Liver (tissue), 10 donors: ENCODE measurements around the gene CWC25. TPM values are rescaled to one million over a fixed set of nuclear protein-coding genes. Genes with fewer than 3 reads are reported as not detected.

Experiments used
- DNase-seq: peaks from one replicate; pipeline ENCODE4 v3.0.0-alpha.2; 2017; ENCODE audit warnings: low spot score
- H3K27ac ChIP-seq, 2 donors: one replicate each; pipeline ENCODE4 v1.7.0; 2013; ENCODE audit warnings: inconsistent platforms in 2 of 2, low read length in 2 of 2, control low read depth in 1 of 2, low read depth in 1 of 2, mild to moderate bottlenecking in 1 of 2
- H3K27me3 ChIP-seq, 4 donors: one replicate each; pipeline versions ENCODE4 v1.6.1 to v1.7.0; 2013; ENCODE audit warnings: low read length in 3 of 4, inconsistent platforms in 1 of 4, mild to moderate bottlenecking in 1 of 4, moderate library complexity in 1 of 4; ENCODE audit not compliant: control insufficient read depth in 4 of 4, insufficient read depth in 4 of 4
- H3K36me3 ChIP-seq, 4 donors: one replicate each; pipeline versions ENCODE4 v1.6.1 to v1.7.0; 2013; ENCODE audit warnings: low read length in 3 of 4, mild to moderate bottlenecking in 3 of 4, low read depth in 1 of 4, moderate library complexity in 1 of 4; ENCODE audit not compliant: control insufficient read depth in 4 of 4, insufficient read depth in 3 of 4
- H3K4me1 ChIP-seq, 4 donors: one replicate each; pipeline versions ENCODE4 v1.6.1 to v1.7.0; 2013; ENCODE audit warnings: low read length in 3 of 4, mild to moderate bottlenecking in 3 of 4, moderate library complexity in 1 of 4; ENCODE audit not compliant: control insufficient read depth in 4 of 4, insufficient read depth in 4 of 4
- H3K4me3 ChIP-seq, 3 donors: one replicate each; pipeline versions ENCODE4 v1.6.1 to v1.7.0; 2013; ENCODE audit warnings: low read length in 3 of 3, control low read depth in 1 of 3, low read depth in 1 of 3, mild to moderate bottlenecking in 1 of 3
- H3K9ac ChIP-seq, 2 donors: one replicate each; pipeline ENCODE4 v1.7.0; 2013; ENCODE audit warnings: low read length in 2 of 2, mild to moderate bottlenecking in 2 of 2, moderate library complexity in 2 of 2, control low read depth in 1 of 2, low read depth in 1 of 2
- H3K9me3 ChIP-seq, 4 donors: one replicate each; pipeline versions ENCODE4 v1.6.1 to v1.7.0; 2013; ENCODE audit warnings: low read length in 3 of 4; ENCODE audit not compliant: control insufficient read depth in 4 of 4
- ATF3 ChIP-seq: IDR thresholded peaks from 2 replicates; pipeline ENCODE4 v1.6.1; 2016; ENCODE audit warnings: antibody characterized with exemption
- GABPA ChIP-seq, 2 donors: IDR thresholded peaks in 1 of 2; conservative IDR thresholded peaks in 1 of 2; 2 replicates each; pipeline ENCODE4 v1.6.1; 2016; ENCODE audit warnings: antibody characterized with exemption in 2 of 2, mild to moderate bottlenecking in 1 of 2, moderate library complexity in 1 of 2
- SP1 ChIP-seq: IDR thresholded peaks from 2 replicates; pipeline ENCODE4 v1.6.1; 2018; ENCODE audit warnings: antibody characterized with exemption, mild to moderate bottlenecking
- YY1 ChIP-seq: IDR thresholded peaks from 2 replicates; pipeline ENCODE4 v1.6.1; 2016; ENCODE audit warnings: antibody characterized with exemption, mild to moderate bottlenecking
- WGBS: extraction: QIAGEN DNeasy Blood & Tissue Kit; methylation state at CpG from one replicate; pipeline ENCODE4 v1.1.7; 2013; 5-methylcytosine and 5-hydroxymethylcytosine counted together
- polyA plus RNA-seq, 2 donors: library from polyadenylated mRNA; stranded (reverse) in 1 of 2; unstranded in 1 of 2; fragments of 200-250 nt in 1 of 2; fragments of >200 nt in 1 of 2; fragmentation: Nextera tagmentation in 1 of 2; extraction: Ambion mirVana in 1 of 2; gene quantifications; one replicate each; pipeline versions ENCODE4 v1.2.1 to v1.2.3, GENCODE V29; 2013 to 2015
- small RNA-seq: library from RNA; depleted of rRNA; stranded (forward); fragments of <200 nt; gene quantifications from one replicate; pipeline ENCODE3, GENCODE V24; 2014
- total RNA-seq, 2 donors: library from RNA; depleted of rRNA; stranded (reverse); fragments of >200 nt; gene quantifications; one replicate each; pipeline ENCODE4 v1.2.3, GENCODE V29; 2014
- donor health status: healthy.
- donor health status: healthy.
- donor health status: healthy.
- donor health status: healthy.
- donor health status: healthy.

The CWC25 gene
- total and polyA plus RNA-seq, 4 donors: 5.7 to 10.0 (median 7.4) TPM

- Histone ChIP-seq H3K4me1 (peaks cover 13 to 52% (median 43%) of the 10 kb centered on the region in 4 donors), H3K36me3 (peaks cover 1 to 11% (median 9%) of the 10 kb centered on the region in 4 donors), H3K27me3 (no peaks in the 10 kb centered on the region), H3K27ac (peak overlapping the region; percentile 89 to 94), H3K4me3 (peak overlapping the region; percentile 55 to 94 (median 86)), H3K9ac (peak overlapping the region; percentile 30 to 91), H3K9me3 (no peaks in the 10 kb centered on the region)
- under 1% methylated on average over 44 of the region's 44 CpGs for WGBS
- TF ChIP-seq YY1: peak; percentile 88
- TF ChIP-seq SP1: no peak
- peak; percentile 100 for TF ChIP-seq ATF3
- peak; percentile 89 for DNase-seq
These were observed 73.3 kb downstream of the CWC25 start for GRCh38 chr17:38751808-38752307.

DNA sequence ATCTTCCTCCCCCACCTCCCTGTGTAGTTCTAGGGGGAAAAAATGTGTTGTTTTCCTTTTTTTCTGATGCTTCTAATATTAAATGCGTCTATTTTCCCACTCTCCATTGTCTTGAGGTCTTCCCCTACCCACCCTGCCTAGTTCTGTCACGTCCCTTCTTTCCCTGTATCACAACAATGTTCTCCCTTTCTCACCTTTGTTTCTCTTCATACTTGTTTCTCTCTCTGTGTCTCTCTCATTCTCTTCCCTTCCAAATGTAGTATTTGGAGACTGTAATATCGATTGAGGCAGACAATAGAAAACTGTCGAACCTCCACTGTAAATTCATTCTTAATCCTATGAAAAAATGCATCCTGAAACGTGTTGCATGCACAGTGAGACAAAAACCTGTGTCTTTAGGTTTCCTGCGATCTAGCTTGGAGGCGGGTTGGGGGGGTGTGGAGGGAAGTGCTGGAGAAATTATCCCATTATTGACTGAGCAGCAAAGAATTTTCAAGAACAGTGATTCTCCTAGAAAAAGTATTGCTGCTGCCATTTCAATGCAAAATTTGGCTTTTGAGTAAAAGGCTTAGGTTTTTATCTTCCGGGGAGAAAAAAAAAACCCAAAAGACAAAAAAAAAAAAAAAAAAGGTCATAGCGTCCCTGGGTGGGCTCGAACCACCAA lies 73.8 kb downstream of the CWC25 start:
- peak overlapping the region in 1 of 2 donors; percentile 94 for H3K27ac ChIP-seq
- WGBS: 6% methylated on average over 10 of the region's 10 CpGs
- peaks cover 14 to 53% (median 45%) of the 10 kb centered on the region in 4 donors for H3K4me1 ChIP-seq
- H3K9me3 ChIP-seq: no peaks in the 10 kb centered on the region
- peak overlapping the region in 1 of 3 donors; percentile 55 for H3K4me3 ChIP-seq
- peaks cover under 1 to 11% (median 9%) of the 10 kb centered on the region in 4 donors for H3K36me3 ChIP-seq
- DNase-seq: no peak
- peak overlapping the region in 1 of 2 donors; percentile 42 for H3K9ac ChIP-seq
- H3K27me3 ChIP-seq: no peaks in the 10 kb centered on the region
- TF ChIP-seq GABPA (IDR thresholded peaks at IDR 0.05 in 1 of 2, conservative IDR thresholded peaks at IDR 0.05 in 1 of 2) (no peak), YY1 (no peak)

Small RNA genes within 50 kb of the gene (small RNA-seq; reads per million reads assigned to genes)
- gene MIR4727 (not detected), gene RNU6-866P (not detected), gene SNORA21 (not detected), gene SNORA21B (not detected)

Other genes starting within 250 kb of the CWC25 start
- gene SRCIN1, start 219.4 kb downstream of the CWC25 start, total RNA-seq: 1 to 10 TPM in 1 of 2 donors, under 1 TPM in 1; 0.05 to 3.2 TPM
- gene SRCIN1, start 219.4 kb downstream of the CWC25 start, polyA plus RNA-seq: 1 to 10 TPM; 2.2 to 5.3 TPM
- gene EPOP, start 150.4 kb downstream of the CWC25 start, total RNA-seq: 1 to 10 TPM in 1 of 2 donors, under 1 TPM in 1; 0.37 to 1.8 TPM
- 1 to 10 TPM in 1 of 2 donors, under 1 TPM in 1; 0.32 to 1.9 TPM for gene EPOP, start 150.4 kb downstream of the CWC25 start, polyA plus RNA-seq
- 10 to 100 TPM in 1 of 2 donors, 1 to 10 TPM in 1; 8.5 to 22.8 TPM for gene MLLT6, start 120.0 kb downstream of the CWC25 start, total RNA-seq
- 1 to 10 TPM; 3.3 to 7.7 TPM for gene MLLT6, start 120.0 kb downstream of the CWC25 start, polyA plus RNA-seq
- gene CISD3, start 95.0 kb downstream of the CWC25 start, total RNA-seq: 1 to 10 TPM; 4.5 to 9.0 TPM
- gene CISD3, start 95.0 kb downstream of the CWC25 start, polyA plus RNA-seq: 100 to 1,000 TPM in 1 of 2 donors, 10 to 100 TPM in 1; 65.6 to 152 TPM
- gene PCGF2, start 77.0 kb downstream of the CWC25 start, total RNA-seq: 1 to 10 TPM; 1.2 to 2.2 TPM
- gene PCGF2, start 77.0 kb downstream of the CWC25 start, polyA plus RNA-seq: 1 to 10 TPM; 1.3 to 3.2 TPM
- gene PSMB3, start 72.6 kb downstream of the CWC25 start, total RNA-seq: 100 to 1,000 TPM; 121 to 137 TPM
- 100 to 1,000 TPM; 200 to 279 TPM for gene PSMB3, start 72.6 kb downstream of the CWC25 start, polyA plus RNA-seq
- gene PIP4K2B, start 25.8 kb downstream of the CWC25 start, total RNA-seq: 10 to 100 TPM; 18.2 to 21.5 TPM
- 1 to 10 TPM; 2.4 to 9.0 TPM for gene PIP4K2B, start 25.8 kb downstream of the CWC25 start, polyA plus RNA-seq
- gene RPL23, start 28.4 kb upstream of the CWC25 start, total RNA-seq: 100 to 1,000 TPM; 284 to 797 TPM
- 100 to 1,000 TPM; 552 to 740 TPM for gene RPL23, start 28.4 kb upstream of the CWC25 start, polyA plus RNA-seq
- 10 to 100 TPM; 59.4 to 77.4 TPM for gene LASP1, start 44.7 kb upstream of the CWC25 start, total RNA-seq
- gene LASP1, start 44.7 kb upstream of the CWC25 start, polyA plus RNA-seq: 10 to 100 TPM; 18.2 to 77.7 TPM
- not detected for gene FBXO47, start 142.1 kb upstream of the CWC25 start, total RNA-seq
- gene FBXO47, start 142.1 kb upstream of the CWC25 start, polyA plus RNA-seq: not detected